Activated CD4-positive, alpha-beta T cell treated with anti-CD3 and anti-CD28 coated beads, Interleukin-2, Interleukin-4, amounts not matched to agents 100 ng/mL and 50 ng/mL, durations not matched to agents 16 hours and 8 hours (primary cell): ENCODE results near the gene PIF1.
"Not testable (repeated sequence)": the region's sequence is repeated elsewhere in the genome, so short reads cannot be mapped to it uniquely, and the experiment has no call there.

Experiments
- DNase-seq: peaks from one replicate; pipeline ENCODE4 v3.0.0-alpha.2; 2020; ENCODE audit warnings: low spot score

PIF1 gene

GRCh38 chr15:64847876-64848716 is 22.6 kb upstream of the PIF1 start:
- DNase-seq: no peak

GRCh38 chr15:64847448-64847847 is 22.0 kb upstream of the PIF1 start:
- no peak for DNase-seq

GRCh38 chr15:64847016-64847415 is 21.6 kb upstream of the PIF1 start:
- DNase-seq: no peak

GRCh38 chr15:64845831-64846595 is 20.6 kb upstream of the PIF1 start:
- no peak for DNase-seq

- DNase-seq: no peak
Observed at GRCh38 chr15:64845183-64845611, 19.8 kb upstream of the PIF1 start.

GRCh38 chr15:64844576-64845145 is 19.2 kb upstream of the PIF1 start:
- DNase-seq: peak; percentile 39

- DNase-seq: no peak
Observed at GRCh38 chr15:64843991-64844390, 18.5 kb upstream of the PIF1 start.

GRCh38 chr15:64842986-64843561 is 17.6 kb upstream of the PIF1 start:
- DNase-seq: no peak

GRCh38 chr15:64842096-64842939 is 16.9 kb upstream of the PIF1 start:
- no peak for DNase-seq

- DNase-seq: peak; percentile 93
Observed at GRCh38 chr15:64841344-64842095, 16.1 kb upstream of the PIF1 start, which contains the start of gene PLEKHO2. PLEKHO2 (plus strand) TSS chr15:64841915; CDS start chr15:64842017, 102 bp downstream.

- no peak for DNase-seq
Observed at GRCh38 chr15:64841060-64841343, 15.6 kb upstream of the PIF1 start.

GRCh38 chr15:64837502-64837901 is 12.1 kb upstream of the PIF1 start:
- DNase-seq: peak; percentile 44

GRCh38 chr15:64836023-64836536 is 10.6 kb upstream of the PIF1 start:
- no peak for DNase-seq

GRCh38 chr15:64833690-64834089 is 8.2 kb upstream of the PIF1 start:
- no peak for DNase-seq

GRCh38 chr15:64828985-64829384 is 3.5 kb upstream of the PIF1 start:
- no peak for DNase-seq

- peak; percentile 27 for DNase-seq
Observed at GRCh38 chr15:64824929-64825430, 467 bp downstream of the PIF1 start.

- DNase-seq: no peak
Observed at GRCh38 chr15:64816452-64816851, 9.0 kb downstream of the PIF1 start.

GRCh38 chr15:64814965-64815364 is 10.5 kb downstream of the PIF1 start:
- DNase-seq: not testable (repeated sequence)

- not testable (repeated sequence) for DNase-seq
Observed at GRCh38 chr15:64814283-64814682, 11.2 kb downstream of the PIF1 start.

GRCh38 chr15:64813075-64813474 is 12.4 kb downstream of the PIF1 start:
- DNase-seq: no peak
